AG09319 (cell line): ENCODE data around the gene CHN2.

Source experiments
- DNase-seq: peaks from one replicate; pipeline ENCODE4 v3.0.0-alpha.2; 2010; ENCODE audit warnings: low read depth; ENCODE audit errors: extremely low read depth
- CTCF ChIP-seq: IDR thresholded peaks from 2 replicates; pipeline ENCODE4 v1.5.1; 2011; ENCODE audit warnings: low read depth, mild to moderate bottlenecking, inconsistent platforms, low read length, moderate library complexity

CHN2 gene

GRCh38 chr7:29482056-29482455 lies 287.5 kb downstream of the CHN2 start:
- no peak for DNase-seq
- no peak for TF ChIP-seq CTCF

- DNase-seq, result no peak
- no peak for TF ChIP-seq CTCF
These were observed 288.9 kb downstream of the CHN2 start for GRCh38 chr7:29483219-29484104.

- TF ChIP-seq CTCF, result no peak
- no peak for DNase-seq
These were observed 289.7 kb downstream of the CHN2 start for GRCh38 chr7:29484280-29484679.

GRCh38 chr7:29485339-29486190 lies 291.0 kb downstream of the CHN2 start:
- DNase-seq, result no peak
- no peak for TF ChIP-seq CTCF

- TF ChIP-seq CTCF, result no peak
- no peak for DNase-seq
These were observed 291.7 kb downstream of the CHN2 start for GRCh38 chr7:29486191-29486700.

- no peak for TF ChIP-seq CTCF
- no peak for DNase-seq
These were observed 292.8 kb downstream of the CHN2 start for GRCh38 chr7:29487424-29487823.
